Caco-2 (cell line): ENCODE measurements around the gene RPL10. TPM values are rescaled to one million over a fixed set of nuclear protein-coding genes. Genes with fewer than 3 reads are reported as not detected.

Experiments used
- BruUV-seq: library from RNA; stranded (reverse); fragments of 400-500 nt; replicated peaks from 2 replicates; lab custom pipeline; 2021; lab: Mats Ljungman, UMichigan
- CTCF ChIA-PET: fragments of 300-600 bp; sonication (Branson Sonifier 250); formaldehyde crosslinking; loops from one replicate; lab custom pipeline; 2022; ENCODE audit warnings: antibody characterized with exemption; lab: Charles Lee
- POLR2A ChIA-PET: fragments of 300-600 bp; sonication (Branson Sonifier 250); formaldehyde crosslinking; loops from one replicate; lab custom pipeline; 2022; ENCODE audit warnings: antibody characterized with exemption; lab: Charles Lee
- DNase-seq, 2 experiments: peaks; one replicate each; pipeline versions ENCODE4 v3.0.0 to v3.0.0-alpha.2; 2020 to 2022
- H3K27me3 ChIP-seq: replicated peaks from 2 replicates; pipeline ENCODE4 v1.6.0; 2011; ENCODE audit warnings: low read length; ENCODE audit not compliant: control insufficient read depth, insufficient read depth
- H3K36me3 ChIP-seq: 2 replicates; pipeline ENCODE4 v1.5.1; 2011; ENCODE audit warnings: low read length; ENCODE audit not compliant: control insufficient read depth, insufficient read depth
- H3K4me1 ChIP-seq: fragments of 250-450 bp; sonication (Bioruptor Pico); 2 replicates; pipeline ENCODE4 v1.5.1; 2020; ENCODE audit warnings: mild to moderate bottlenecking
- H3K4me3 ChIP-seq: 2 replicates; pipeline ENCODE4 v1.5.1; 2011; ENCODE audit warnings: low read depth, mild to moderate bottlenecking, control low read depth, low read length
- H3K9me3 ChIP-seq: fragments of 250-450 bp; sonication (Bioruptor Pico); 2 replicates; pipeline ENCODE4 v1.5.1; 2020; ENCODE audit warnings: mild to moderate bottlenecking, moderate library complexity
- H3K27ac Mint-ChIP-seq: one replicate; pipeline ENCODE4 v1.8.0; 2022; ENCODE audit warnings: mixed read lengths; ENCODE audit not compliant: unreplicated experiment
- H3K27me3 Mint-ChIP-seq: one replicate; pipeline ENCODE4 v1.8.0; 2022; ENCODE audit warnings: mixed read lengths; ENCODE audit not compliant: insufficient read depth, unreplicated experiment
- H3K36me3 Mint-ChIP-seq: one replicate; pipeline ENCODE4 v1.8.0; 2022; ENCODE audit warnings: mild to moderate bottlenecking, mixed read lengths; ENCODE audit not compliant: insufficient read depth, unreplicated experiment
- H3K4me1 Mint-ChIP-seq: one replicate; pipeline ENCODE4 v1.8.0; 2022; ENCODE audit warnings: low read depth, mixed read lengths; ENCODE audit not compliant: unreplicated experiment
- H3K4me3 Mint-ChIP-seq: one replicate; pipeline ENCODE4 v1.8.0; 2022; ENCODE audit warnings: mild to moderate bottlenecking, moderate library complexity, mixed read lengths; ENCODE audit not compliant: unreplicated experiment
- H3K9me3 Mint-ChIP-seq: one replicate; pipeline ENCODE4 v1.8.0; 2022; ENCODE audit warnings: mixed read lengths; ENCODE audit not compliant: unreplicated experiment
- CTCF ChIP-seq, 2 experiments: fragments of 200-600 bp in 1 of 2; IDR thresholded peaks; 1 replicate in 1 of 2; 2 replicates in 1 of 2; pipeline versions ENCODE4 v1.5.1 to v1.8.0; 2011 to 2022; ENCODE audit warnings: antibody characterized with exemption in 1 of 2, control low read depth in 1 of 2, inconsistent platforms in 1 of 2, low read depth in 1 of 2, low read length in 1 of 2, mild to moderate bottlenecking in 1 of 2, moderate library complexity in 1 of 2; ENCODE audit not compliant: insufficient read depth in 1 of 2, severe bottlenecking in 1 of 2, unreplicated experiment in 1 of 2
- intact Hi-C: fragments of 100-400 bp; cut with micrococcal nuclease; formaldehyde crosslinking; loops from one replicate; pipeline ENCODE4 v1.10.0; 2022; ENCODE audit not compliant: unreplicated experiment
- total RNA-seq: library from RNA; stranded (reverse); gene quantifications from 2 replicates; pipeline ENCODE4 v1.2.3, GENCODE V29; 2022

RPL10 gene
- total RNA-seq, 1 experiment from 2014 or later = 2,081 TPM

- no peak for TF ChIP-seq CTCF (IDR thresholded peaks at IDR 0.05; ENCODE audit: insufficient read depth in 1 of 2, low read depth in 1 of 2, low read length in 1 of 2, severe bottlenecking in 1 of 2, unreplicated experiment in 1 of 2)
- no peaks in the 10 kb centered on the region for H3K9me3 ChIP-seq
- Mint-ChIP-seq H3K9me3 (no peaks in the 10 kb centered on the region), H3K27ac (no peak overlapping the region), H3K4me1 (peaks cover 7% of the 10 kb centered on the region), H3K36me3 (peaks cover 5% of the 10 kb centered on the region), H3K4me3 (no peak overlapping the region), H3K27me3 (no peaks in the 10 kb centered on the region)
- intact Hi-C loops = no loop called here
- no peak overlapping the region for H3K4me3 ChIP-seq
- H3K4me1 ChIP-seq = peaks cover 5% of the 10 kb centered on the region; the same call in 1 of the 2 replicates
- H3K36me3 ChIP-seq = no peaks in the 10 kb centered on the region
- CTCF ChIA-PET = no interaction called here
- no peaks in the 10 kb centered on the region for H3K27me3 ChIP-seq
- POLR2A ChIA-PET = no interaction called here
- no TSS peak for BruUV-seq
- no peak for DNase-seq
Observed at GRCh38 chrX:154413142-154413541, 15.0 kb downstream of the RPL10 start.

- Mint-ChIP-seq H3K27ac (no peak overlapping the region), H3K27me3 (no peaks in the 10 kb centered on the region), H3K9me3 (no peaks in the 10 kb centered on the region), H3K4me1 (no peaks in the 10 kb centered on the region), H3K36me3 (no peaks in the 10 kb centered on the region), H3K4me3 (no peak overlapping the region)
- no peaks in the 10 kb centered on the region for H3K36me3 ChIP-seq
- ChIA-PET POLR2A (no interaction called here), CTCF (no interaction called here)
- no peaks in the 10 kb centered on the region for H3K27me3 ChIP-seq
- no TSS peak for BruUV-seq
- H3K4me3 ChIP-seq = no peak overlapping the region
- H3K4me1 ChIP-seq = no peaks in the 10 kb centered on the region
- no peak for TF ChIP-seq CTCF (IDR thresholded peaks at IDR 0.05; ENCODE audit: insufficient read depth in 1 of 2, low read depth in 1 of 2, low read length in 1 of 2, severe bottlenecking in 1 of 2, unreplicated experiment in 1 of 2)
- intact Hi-C loops = no loop called here
- no peak for DNase-seq
- no peaks in the 10 kb centered on the region for H3K9me3 ChIP-seq
Observed at GRCh38 chrX:154417157-154417556, 19.0 kb downstream of the RPL10 start.

GRCh38 chrX:154419189-154419588 is 21.0 kb downstream of the RPL10 start:
- CTCF ChIA-PET = no interaction called here
- H3K27me3 Mint-ChIP-seq = no peaks in the 10 kb centered on the region
- H3K27me3 ChIP-seq = no peaks in the 10 kb centered on the region
- H3K4me3 Mint-ChIP-seq = no peak overlapping the region
- no peaks in the 10 kb centered on the region for H3K36me3 Mint-ChIP-seq
- POLR2A ChIA-PET = no interaction called here
- no peaks in the 10 kb centered on the region for H3K9me3 ChIP-seq
- no peak overlapping the region for H3K4me3 ChIP-seq
- no peak overlapping the region for H3K27ac Mint-ChIP-seq
- no peak for DNase-seq
- no peaks in the 10 kb centered on the region for H3K9me3 Mint-ChIP-seq
- TF ChIP-seq CTCF (IDR thresholded peaks at IDR 0.05; ENCODE audit: insufficient read depth in 1 of 2, low read depth in 1 of 2, low read length in 1 of 2, severe bottlenecking in 1 of 2, unreplicated experiment in 1 of 2) = no peak
- no peaks in the 10 kb centered on the region for H3K4me1 ChIP-seq
- intact Hi-C loops = no loop called here
- BruUV-seq = no TSS peak
- no peaks in the 10 kb centered on the region for H3K36me3 ChIP-seq
- H3K4me1 Mint-ChIP-seq = no peaks in the 10 kb centered on the region
